Measurements from ENCODE around the gene EP400.

EP400 gene

DNA sequence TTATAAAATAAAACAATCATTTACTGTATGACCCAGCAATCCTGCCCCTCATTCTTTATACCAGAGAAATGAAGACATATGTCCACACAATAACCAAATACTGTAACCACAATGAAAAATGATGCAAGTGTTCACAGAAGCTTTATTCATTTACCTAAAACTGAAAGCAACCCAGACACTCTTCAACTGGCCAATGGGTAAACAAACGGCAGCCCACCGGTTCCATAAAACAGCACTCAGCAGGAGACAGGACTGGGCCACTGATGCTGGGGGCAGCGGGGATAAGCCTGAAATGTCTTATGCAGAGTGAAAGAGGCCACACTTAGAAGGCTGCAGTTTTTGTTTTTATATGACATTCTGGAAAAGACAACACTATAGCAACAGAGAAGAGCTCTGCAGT lies 179.3 kb downstream of the EP400 start:
- DNase-seq = no peak

DNA sequence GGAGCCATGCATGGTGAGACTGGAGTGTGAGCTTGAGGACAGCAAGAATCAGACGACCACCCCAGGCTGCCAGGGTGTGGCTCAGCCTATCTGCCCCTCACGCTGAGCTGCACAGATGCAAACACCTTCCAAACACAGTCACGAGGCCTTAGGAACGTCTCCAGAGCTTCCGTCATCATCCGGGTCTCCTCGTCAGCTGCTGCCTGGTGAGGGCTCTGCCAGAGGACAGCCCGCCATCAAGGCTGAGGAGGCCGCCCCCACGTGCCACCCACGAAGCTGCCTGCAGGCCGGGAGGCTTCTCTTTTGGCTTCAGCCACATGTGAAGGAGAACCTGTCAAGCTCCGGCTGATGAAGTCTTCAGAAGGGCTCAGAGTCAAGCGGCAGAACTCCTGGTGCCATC lies 180.9 kb downstream of the EP400 start:
- DNase-seq = no peak
